Endothelial cell of umbilical vein (primary cell): ENCODE results near the gene CAPN1. TPM values are rescaled to one million over a fixed set of nuclear protein-coding genes. Genes with fewer than 3 reads are reported as not detected.

Source experiments
- BruUV-seq: library from RNA; stranded (reverse); fragments of 400-500 nt; replicated peaks from 2 replicates; lab custom pipeline; 2021; lab: Mats Ljungman, UMichigan
- CTCF ChIA-PET: fragments of 300-600, 350-600 bp; sonication (Branson Sonifier 250); formaldehyde crosslinking; loops from one replicate; lab custom pipeline; 2021; ENCODE audit warnings: antibody characterized with exemption, inconsistent platforms; lab: Charles Lee
- POLR2A ChIA-PET: fragments of 300-600, 350-600 bp; sonication (Branson Sonifier 250); formaldehyde crosslinking; loops from one replicate; lab custom pipeline; 2021; ENCODE audit warnings: antibody characterized with exemption, inconsistent platforms; lab: Charles Lee
- DNase-seq: peaks from one replicate; pipeline ENCODE4 v3.0.0-alpha.2; 2011; ENCODE audit warnings: low read depth, low spot score
- FAIRE-seq: peaks from 2 replicates; lab custom pipeline; 2011; peaks lifted over from hg19 to GRCh38; lab: Jason Lieb, UNC
- H2AFZ ChIP-seq: 2 replicates; pipeline ENCODE4 v1.6.0; 2012; ENCODE audit warnings: low read depth, low read length, control low read depth, inconsistent platforms
- H3K27ac ChIP-seq: 2 replicates; pipeline ENCODE4 v1.5.1; 2011; ENCODE audit warnings: low read depth, mild to moderate bottlenecking, control low read depth, low read length, moderate library complexity; ENCODE audit not compliant: insufficient read depth
- H3K27me3 ChIP-seq, 2 experiments: 2 replicates each; pipeline versions ENCODE4 v1.6.0 to v1.6.1; 2011; ENCODE audit warnings: low read length in 2 of 2, mixed read lengths in 1 of 2; ENCODE audit not compliant: control insufficient read depth in 2 of 2, insufficient read depth in 2 of 2
- H3K36me3 ChIP-seq, 2 experiments: 2 replicates in 1 of 2; 3 replicates in 1 of 2; pipeline ENCODE4 v1.5.1; 2011; ENCODE audit warnings: low read length in 2 of 2, mild to moderate bottlenecking in 1 of 2, moderate library complexity in 1 of 2; ENCODE audit not compliant: control insufficient read depth in 2 of 2, insufficient read depth in 2 of 2; ENCODE audit errors: extremely low read depth in 1 of 2
- H3K4me1 ChIP-seq: 3 replicates; pipeline ENCODE4 v1.5.1; 2011; ENCODE audit warnings: mild to moderate bottlenecking, low read length; ENCODE audit not compliant: control insufficient read depth, insufficient read depth; ENCODE audit errors: extremely low read depth
- H3K4me2 ChIP-seq: 2 replicates; pipeline ENCODE4 v1.6.1; 2011; ENCODE audit warnings: low read length, control low read depth, mixed read lengths; ENCODE audit not compliant: insufficient read depth
- H3K4me3 ChIP-seq, 3 experiments: fragments of 200-600 bp in 1 of 3; sonication (generic), shearing (Covaris generic) in 1 of 3; replicated peaks in 1 of 3; 2 replicates each; pipeline ENCODE4 v1.5.1; 2011 to 2016; ENCODE audit warnings: control low read depth in 3 of 3, low read length in 3 of 3, mild to moderate bottlenecking in 2 of 3, inconsistent platforms in 1 of 3, low read depth in 1 of 3, moderate library complexity in 1 of 3; ENCODE audit not compliant: insufficient read depth in 1 of 3
- H3K79me2 ChIP-seq: 2 replicates; pipeline ENCODE4 v1.6.0; 2012; ENCODE audit warnings: low read length, inconsistent platforms; ENCODE audit not compliant: control insufficient read depth, insufficient read depth
- H3K9ac ChIP-seq: replicated peaks from 2 replicates; pipeline ENCODE3; 2011; ENCODE audit warnings: low read length, control low read depth; ENCODE audit not compliant: insufficient read depth; ENCODE audit errors: extremely low read depth
- H3K9me1 ChIP-seq: replicated peaks from 3 replicates; pipeline ENCODE4 v1.6.0; 2011; ENCODE audit warnings: mild to moderate bottlenecking, low read length; ENCODE audit not compliant: control insufficient read depth, insufficient read depth; ENCODE audit errors: extremely low read depth
- H3K9me3 ChIP-seq: replicated peaks from 2 replicates; pipeline ENCODE4 v1.5.1; 2012; ENCODE audit warnings: low read length, inconsistent platforms; ENCODE audit not compliant: control insufficient read depth, insufficient read depth
- H4K20me1 ChIP-seq: replicated peaks from 2 replicates; pipeline ENCODE3; 2011; ENCODE audit warnings: mild to moderate bottlenecking, low read length; ENCODE audit not compliant: control insufficient read depth, insufficient read depth; ENCODE audit errors: extremely low read depth
- CTCF ChIP-seq, 2 donors: IDR thresholded peaks; 1 replicate in 1 of 2; 2 replicates in 1 of 2; pipeline ENCODE4 v1.5.1; 2011; ENCODE audit warnings: low read length in 2 of 2, mild to moderate bottlenecking in 2 of 2, moderate library complexity in 2 of 2, control low read depth in 1 of 2, inconsistent platforms in 1 of 2, low read depth in 1 of 2; ENCODE audit not compliant: insufficient read depth in 1 of 2; ENCODE audit errors: extremely low read depth in 1 of 2
- EZH2 ChIP-seq: IDR thresholded peaks from 2 replicates; pipeline ENCODE4 v1.6.1; 2012; ENCODE audit warnings: borderline replicate concordance, low read depth, mild to moderate bottlenecking, moderate library complexity, low read length, inconsistent platforms; ENCODE audit not compliant: severe bottlenecking
- FOS ChIP-seq: IDR thresholded peaks from 2 replicates; pipeline ENCODE4 v1.6.1; 2011; ENCODE audit warnings: mild to moderate bottlenecking, low read length, moderate library complexity, borderline replicate concordance; ENCODE audit not compliant: insufficient read depth
- GATA2 ChIP-seq: IDR thresholded peaks from 2 replicates; pipeline ENCODE4 v1.7.0; 2011; ENCODE audit warnings: low read depth, mild to moderate bottlenecking, moderate library complexity, mixed read lengths, low read length; ENCODE audit not compliant: insufficient read length, insufficient read depth
- JUN ChIP-seq: IDR thresholded peaks from 2 replicates; pipeline ENCODE4 v1.6.1; 2011; ENCODE audit warnings: borderline replicate concordance, low read depth; ENCODE audit not compliant: insufficient read length, insufficient read depth
- MAX ChIP-seq: IDR thresholded peaks from 2 replicates; pipeline ENCODE4 v1.6.1; 2011; ENCODE audit not compliant: insufficient read depth, insufficient read length
- MYC ChIP-seq: IDR thresholded peaks from one replicate; pipeline ENCODE4 v1.6.1; 2011; ENCODE audit warnings: mild to moderate bottlenecking, low read depth, low read length
- POLR2A ChIP-seq: IDR thresholded peaks from 2 replicates; pipeline ENCODE4 v1.6.1; 2012; ENCODE audit warnings: low read depth, mild to moderate bottlenecking, control low read depth, low read length
- POLR2AphosphoS5 ChIP-seq: IDR thresholded peaks from 2 replicates; pipeline ENCODE4 v1.6.1; 2012; ENCODE audit warnings: low read depth, mild to moderate bottlenecking, control low read depth, low read length, moderate library complexity; ENCODE audit not compliant: insufficient read depth
- dilution Hi-C: fragments of 300-500 bp; cut with MboI; formaldehyde crosslinking; loops from one replicate; pipeline ENCODE4 v1.15.0; 2019; ENCODE audit warnings: low sequenced_read_pairs; ENCODE audit not compliant: extremely low pct_ligation_motif_present
- intact Hi-C: fragments of 100-400 bp; cut with micrococcal nuclease; formaldehyde crosslinking; loops from one replicate; pipeline ENCODE4 v1.10.0; 2022
- polyA plus RNA-seq, 4 experiments: library from polyadenylated mRNA; depleted of rRNA in 3 of 4; stranded (reverse) in 3 of 4; unstranded in 1 of 4; fragments of >200 nt; gene quantifications; 2 replicates each; pipeline versions ENCODE4 v1.2.1 to v1.2.3, GENCODE V29; 2011 to 2012; ENCODE audit warnings: missing spikeins in 1 of 4
- total RNA-seq: library from RNA; stranded (reverse); gene quantifications from 2 replicates; pipeline ENCODE4 v1.2.3, GENCODE V29; 2021

The CAPN1 gene
- total and polyA plus RNA-seq, 2 donors (not counting 3 experiments of a cell fraction or from before 2014, with no cell fraction given), result 217 to 218 TPM

GRCh38 chr11:65187971-65188461 is 6.3 kb downstream of the CAPN1 start:
- TF ChIP-seq CTCF (IDR thresholded peaks at IDR 0.05; ENCODE audit: extremely low read depth in 1 of 2, insufficient read depth in 1 of 2, low read depth in 1 of 2, low read length in 2 of 2), result no peak
- no peak for TF ChIP-seq MYC
- no peak for TF ChIP-seq EZH2
- no peak for TF ChIP-seq FOS
- TF ChIP-seq POLR2A, result no peak
- TF ChIP-seq GATA2, result no peak
- no peak for TF ChIP-seq POLR2AphosphoS5
- no peak for TF ChIP-seq JUN
- no peak for TF ChIP-seq MAX
- intact Hi-C loops, result no loop called here
- Histone ChIP-seq H3K27me3 (no peaks in the 10 kb centered on the region), H3K36me3 (peaks cover 8 to 36% of the 10 kb centered on the region in 2 experiments), H3K4me3 (no peak overlapping the region), H4K20me1 (no peaks in the 10 kb centered on the region), H3K4me2 (no peak overlapping the region), H2AFZ (no peak overlapping the region), H3K4me1 (no peaks in the 10 kb centered on the region), H3K27ac (no peak overlapping the region), H3K9me3 (no peaks in the 10 kb centered on the region), H3K9me1 (no peaks in the 10 kb centered on the region), H3K79me2 (peaks cover 7% of the 10 kb centered on the region), H3K9ac (no peak overlapping the region)
- FAIRE-seq (no peak), DNase-seq (no peak)
- ChIA-PET POLR2A (interaction anchor here (0.7 kb wide), 1 partner anchor 160 kb away, joined by 5 read pairs; no protein-coding TSS in a partner anchor), CTCF (interaction anchor here (1.0 kb wide), 1 partner anchor 14 kb away, joined by 3 read pairs; no protein-coding TSS in a partner anchor)
- no TSS peak for BruUV-seq
- dilution Hi-C loops, result no loop called here
